Duodenal mucosa (tissue), 2 donors: ENCODE results near the gene RRP7A.
"Not testable (repeated sequence)": the region's sequence is repeated elsewhere in the genome, so short reads cannot be mapped to it uniquely, and the experiment has no call there.

Experiments
- H3K27ac ChIP-seq: one replicate; pipeline ENCODE4 v1.7.0; 2013; ENCODE audit warnings: low read depth, low read length
- H3K27me3 ChIP-seq, 2 donors: one replicate each; pipeline ENCODE4 v1.7.0; 2013; ENCODE audit warnings: low read length in 2 of 2, control low read depth in 1 of 2; ENCODE audit not compliant: insufficient read depth in 2 of 2, control insufficient read depth in 1 of 2
- H3K36me3 ChIP-seq, 2 donors: one replicate each; pipeline ENCODE4 v1.7.0; 2013; ENCODE audit warnings: low read length in 2 of 2, control low read depth in 1 of 2; ENCODE audit not compliant: insufficient read depth in 2 of 2, control insufficient read depth in 1 of 2
- H3K4me1 ChIP-seq, 2 donors: one replicate each; pipeline ENCODE4 v1.7.0; 2013; ENCODE audit warnings: low read length in 2 of 2, control low read depth in 1 of 2; ENCODE audit not compliant: insufficient read depth in 2 of 2, control insufficient read depth in 1 of 2
- H3K4me3 ChIP-seq, 2 donors: one replicate each; pipeline ENCODE4 v1.7.0; 2013; ENCODE audit warnings: low read length in 2 of 2, low read depth in 1 of 2
- H3K9ac ChIP-seq, 2 donors: one replicate each; pipeline ENCODE4 v1.7.0; 2013; ENCODE audit warnings: low read length in 2 of 2, low read depth in 1 of 2
- H3K9me3 ChIP-seq, 2 donors: one replicate each; pipeline ENCODE4 v1.7.0; 2013; ENCODE audit warnings: low read length in 2 of 2, control low read depth in 1 of 2; ENCODE audit not compliant: control insufficient read depth in 1 of 2

The RRP7A gene

DNA sequence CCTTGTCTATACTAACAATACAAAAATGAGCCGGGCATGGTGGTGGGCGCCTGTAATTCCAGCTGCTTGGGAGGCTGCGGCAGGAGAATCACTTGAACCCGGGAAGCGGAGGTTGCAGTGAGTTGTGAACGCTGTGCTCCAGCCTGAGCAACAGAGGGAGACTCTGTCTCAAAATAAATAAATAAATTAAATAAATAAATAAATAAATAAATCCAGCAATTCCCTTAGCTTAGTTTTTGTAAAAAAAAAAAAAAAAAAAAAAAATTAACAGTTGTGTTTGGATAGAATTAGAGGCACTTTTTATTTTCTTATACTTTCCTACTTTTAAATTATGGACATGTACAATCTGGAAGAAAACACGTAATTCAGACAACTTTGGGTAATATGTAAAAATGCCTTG is 2.5 kb downstream of the RRP7A start:
- H3K27me3 ChIP-seq, H3K4me3 ChIP-seq, H3K9ac ChIP-seq, H3K27ac ChIP-seq, H3K9me3 ChIP-seq: not testable (repeated sequence)
- H3K36me3 ChIP-seq: peaks cover 0 to 37% of the 10 kb centered on the region in 2 donors
- H3K4me1 ChIP-seq: peaks cover 4 to 18% of the 10 kb centered on the region in 2 donors

DNA sequence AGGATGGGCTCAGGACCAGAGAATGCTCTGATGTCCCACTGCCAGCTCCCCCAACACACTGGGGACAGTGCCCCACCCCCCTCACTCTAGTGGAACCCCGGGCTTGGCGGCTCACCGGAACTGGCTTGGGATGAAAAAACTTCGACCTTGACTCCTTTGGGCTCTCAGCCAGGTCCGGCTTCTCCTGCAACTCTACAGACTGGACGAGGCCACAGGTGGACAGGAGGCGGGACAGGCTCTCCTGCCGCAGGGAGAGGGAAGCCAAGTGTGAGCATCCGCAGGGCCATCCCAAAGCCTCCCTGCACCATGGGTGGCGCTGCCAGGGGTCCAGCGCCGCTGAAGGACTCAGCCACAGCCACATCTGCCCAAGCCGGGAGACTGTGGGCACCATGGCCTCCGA is 3.7 kb downstream of the RRP7A start:
- Histone ChIP-seq H3K9ac (no peak overlapping the region), H3K4me3 (no peak overlapping the region), H3K4me1 (peaks cover 4 to 27% of the 10 kb centered on the region in 2 donors), H3K36me3 (peaks cover 0 to 37% of the 10 kb centered on the region in 2 donors), H3K27ac (no peak overlapping the region), H3K9me3 (no peaks in the 10 kb centered on the region), H3K27me3 (no peaks in the 10 kb centered on the region)

DNA sequence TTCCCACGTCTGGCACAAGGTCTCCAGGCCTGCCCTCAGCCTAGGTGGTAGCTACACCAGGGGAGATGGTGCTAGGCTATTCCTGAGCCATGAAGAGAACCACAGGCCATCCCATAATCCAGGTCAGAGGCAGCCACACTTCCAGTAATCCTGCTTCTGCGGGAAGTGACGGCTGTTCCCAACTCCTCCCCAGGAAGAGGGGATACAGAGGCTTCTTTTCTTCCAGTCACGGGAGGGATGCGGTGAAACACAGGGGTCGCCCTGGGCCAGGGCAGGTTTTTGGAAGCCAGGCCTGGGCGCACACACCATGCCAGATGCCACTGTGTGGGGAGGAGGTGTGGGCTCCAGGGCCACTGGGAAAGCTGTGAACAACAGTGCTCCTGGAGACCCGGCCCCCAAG is 4.3 kb downstream of the RRP7A start:
- not testable (repeated sequence) for H3K27me3 ChIP-seq, H3K27ac ChIP-seq, H3K4me3 ChIP-seq, H3K9me3 ChIP-seq, H3K9ac ChIP-seq
- peaks cover 0 to 37% of the 10 kb centered on the region in 2 donors for H3K36me3 ChIP-seq
- H3K4me1 ChIP-seq: peaks cover 4 to 27% of the 10 kb centered on the region in 2 donors

DNA sequence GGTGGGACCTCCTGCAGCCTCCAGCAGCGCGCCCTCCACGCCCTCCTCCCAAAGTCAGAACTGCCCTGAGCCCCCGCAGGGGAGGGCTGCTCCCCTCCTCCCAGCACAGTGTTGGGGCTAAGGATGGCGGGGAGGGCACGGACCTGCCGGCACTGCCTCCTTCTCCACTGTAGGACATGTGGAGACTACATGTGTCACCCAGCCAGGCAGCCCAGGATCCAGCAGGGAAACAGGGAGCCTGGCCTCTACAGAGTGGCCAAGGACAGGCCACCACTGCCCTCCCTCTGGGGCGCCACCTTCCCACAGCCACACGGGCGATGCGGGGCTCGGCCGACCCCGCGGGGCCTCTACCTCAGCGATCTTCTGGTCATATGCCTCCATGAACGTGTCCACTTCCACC is 5.3 kb downstream of the RRP7A start:
- H3K27me3 ChIP-seq, H3K9me3 ChIP-seq, H3K27ac ChIP-seq, H3K9ac ChIP-seq, H3K4me3 ChIP-seq: not testable (repeated sequence)
- Histone ChIP-seq H3K4me1 (peaks cover 0 to 22% of the 10 kb centered on the region in 2 donors), H3K36me3 (peaks cover 0 to 37% of the 10 kb centered on the region in 2 donors)

DNA sequence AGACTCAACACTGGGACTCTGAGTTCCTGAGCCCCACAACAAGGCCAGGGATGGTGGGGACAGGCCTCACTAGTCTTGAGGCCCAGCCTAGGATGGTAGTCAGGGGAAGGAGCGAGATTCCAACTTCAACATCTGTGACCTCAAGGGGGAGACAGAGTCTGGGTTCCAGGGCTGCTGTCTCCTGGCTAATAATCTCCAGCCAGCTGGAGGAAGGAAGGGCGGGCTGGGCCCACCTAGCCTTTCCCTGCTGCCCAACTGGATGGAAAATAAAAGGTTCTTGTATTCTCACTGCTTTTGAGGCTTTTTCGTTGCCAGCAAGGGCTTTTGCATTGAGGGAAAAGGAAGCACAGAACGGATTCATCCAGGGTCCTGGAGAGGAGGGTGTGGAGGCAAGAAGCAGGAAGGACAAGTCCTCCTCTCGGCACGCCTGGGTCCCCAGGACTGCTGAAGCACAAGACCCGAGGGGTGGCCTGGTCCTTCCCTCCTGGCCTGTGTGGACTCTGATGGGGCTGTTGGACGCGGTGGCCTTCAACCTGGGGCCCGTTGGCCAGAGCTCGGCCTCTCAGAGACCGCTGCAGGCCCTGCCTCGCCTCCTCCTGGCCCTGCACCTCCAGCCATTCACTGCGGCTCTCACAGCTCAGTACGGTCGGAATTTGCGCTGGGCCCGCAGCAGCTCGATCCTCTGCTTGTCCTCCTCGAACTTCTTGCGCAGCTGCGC is 7.2 kb downstream of the RRP7A start:
- not testable (repeated sequence) for H3K9ac ChIP-seq, H3K4me3 ChIP-seq, H3K27me3 ChIP-seq, H3K27ac ChIP-seq, H3K9me3 ChIP-seq
- Histone ChIP-seq H3K4me1 (peaks cover 0 to 15% of the 10 kb centered on the region in 2 donors), H3K36me3 (peaks cover 0 to 37% of the 10 kb centered on the region in 2 donors)

DNA sequence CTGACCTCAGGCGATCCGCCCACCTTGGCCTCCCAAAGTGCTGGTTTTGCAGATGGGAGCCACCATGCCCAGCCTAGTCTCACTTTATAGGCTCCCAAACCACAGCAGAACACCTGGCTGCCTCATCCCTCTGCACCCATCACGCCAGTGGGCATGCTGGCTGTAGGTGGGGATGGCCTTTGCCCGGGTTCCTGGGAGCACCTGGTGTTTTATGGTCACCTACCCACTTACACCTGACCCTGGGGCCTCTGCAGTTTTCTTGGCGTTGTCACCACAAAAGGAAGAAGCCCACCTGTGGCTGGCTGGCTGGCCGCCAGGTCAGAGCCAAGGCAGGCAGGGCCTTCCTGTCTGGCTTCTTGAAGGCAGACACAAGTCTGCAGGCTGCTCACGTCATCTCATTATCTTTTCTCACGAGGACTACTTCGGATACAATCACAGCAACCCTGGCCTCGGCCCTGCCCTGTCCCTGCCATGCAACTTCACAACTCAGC is 8.2 kb downstream of the RRP7A start:
- no peaks in the 10 kb centered on the region for H3K27me3 ChIP-seq
- peaks cover 0 to 32% of the 10 kb centered on the region in 2 donors for H3K36me3 ChIP-seq
- no peaks in the 10 kb centered on the region for H3K9me3 ChIP-seq
- peaks cover 0 to 15% of the 10 kb centered on the region in 2 donors for H3K4me1 ChIP-seq
- no peak overlapping the region for H3K27ac ChIP-seq
- H3K4me3 ChIP-seq: no peak overlapping the region
- H3K9ac ChIP-seq: no peak overlapping the region

DNA sequence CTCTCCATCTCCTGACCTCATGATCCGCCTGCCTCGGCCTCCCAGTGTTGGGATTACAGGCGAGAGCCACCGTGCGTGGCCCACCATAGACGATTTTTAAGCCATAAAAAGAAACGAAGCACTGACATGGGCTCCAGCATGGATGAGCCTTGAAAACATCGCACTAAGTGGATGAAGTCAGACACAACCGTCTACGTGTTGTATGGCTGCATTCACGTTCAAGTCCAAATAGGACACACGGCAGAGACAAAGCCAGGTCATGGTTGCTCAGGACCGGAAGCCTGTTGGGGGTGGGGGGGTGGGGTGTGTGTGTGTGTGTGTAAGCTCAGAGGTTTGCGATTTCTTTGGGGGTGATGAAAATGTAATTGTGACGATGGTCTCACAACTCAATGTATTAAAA is 10.0 kb downstream of the RRP7A start:
- H3K4me3 ChIP-seq: no peak overlapping the region
- peaks cover 0 to 15% of the 10 kb centered on the region in 2 donors for H3K4me1 ChIP-seq
- peaks cover 0 to 18% of the 10 kb centered on the region in 2 donors for H3K36me3 ChIP-seq
- H3K9me3 ChIP-seq: no peaks in the 10 kb centered on the region
- H3K27me3 ChIP-seq: no peaks in the 10 kb centered on the region
- no peak overlapping the region for H3K9ac ChIP-seq
- H3K27ac ChIP-seq: no peak overlapping the region

DNA sequence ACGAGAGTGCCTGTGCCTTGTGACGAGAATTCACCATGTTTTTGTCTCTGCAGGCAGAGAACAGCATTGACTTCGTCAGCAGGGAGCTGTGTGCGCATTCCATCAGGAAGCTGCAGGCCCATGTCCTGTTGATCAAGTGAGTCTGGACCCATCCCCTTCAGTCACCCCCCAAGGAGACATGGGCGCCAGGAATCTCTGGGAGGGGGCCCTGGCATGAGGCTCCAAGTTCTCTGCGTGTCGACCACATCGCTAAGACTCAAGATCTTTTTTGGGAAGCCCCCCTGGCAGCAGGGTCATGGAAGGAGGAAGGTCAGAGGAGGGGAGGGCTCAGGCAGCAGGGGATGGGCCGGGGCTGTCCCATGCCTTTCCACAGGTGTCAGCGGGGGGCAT is 10.6 kb downstream of the RRP7A start:
- H3K9ac ChIP-seq, H3K27me3 ChIP-seq, H3K27ac ChIP-seq, H3K4me3 ChIP-seq, H3K9me3 ChIP-seq: not testable (repeated sequence)
- Histone ChIP-seq H3K4me1 (peaks cover 0 to 15% of the 10 kb centered on the region in 2 donors), H3K36me3 (peaks cover 0 to 12% of the 10 kb centered on the region in 2 donors)

DNA sequence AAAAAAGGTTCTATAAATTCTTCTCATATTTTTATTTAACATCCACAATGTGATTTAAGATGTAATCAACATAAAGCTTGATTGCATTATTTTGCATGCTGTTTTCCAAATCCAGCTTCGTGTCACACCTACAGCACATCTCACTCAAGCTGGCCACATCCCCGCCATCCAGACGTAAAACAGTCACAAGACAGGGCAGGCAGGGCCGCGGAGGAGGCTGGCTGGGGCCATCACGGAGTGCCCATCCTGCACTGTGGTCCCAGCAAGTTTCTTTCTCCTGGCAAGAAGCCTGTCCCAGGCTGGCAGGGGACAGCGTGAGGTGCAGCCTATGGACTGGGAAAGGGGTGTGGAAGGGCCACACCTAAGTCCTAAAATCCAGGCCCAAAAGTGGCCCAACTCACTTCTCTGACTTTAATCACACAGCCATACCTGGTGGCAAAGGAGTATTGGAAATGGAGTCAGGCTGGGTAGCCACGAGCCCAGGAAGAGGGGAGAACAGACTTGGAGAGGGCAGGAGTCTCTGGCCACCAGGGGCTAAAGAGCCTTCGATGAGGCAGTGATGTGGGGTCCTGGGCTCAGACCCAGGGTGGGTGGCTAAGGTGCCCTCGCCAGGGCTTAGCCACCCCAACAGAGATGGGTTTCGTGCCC is 11.1 kb downstream of the RRP7A start:
- H3K27ac ChIP-seq, H3K36me3 ChIP-seq, H3K27me3 ChIP-seq, H3K9ac ChIP-seq, H3K9me3 ChIP-seq, H3K4me3 ChIP-seq: not testable (repeated sequence)
- peaks cover 0 to 15% of the 10 kb centered on the region in 2 donors for H3K4me1 ChIP-seq

DNA sequence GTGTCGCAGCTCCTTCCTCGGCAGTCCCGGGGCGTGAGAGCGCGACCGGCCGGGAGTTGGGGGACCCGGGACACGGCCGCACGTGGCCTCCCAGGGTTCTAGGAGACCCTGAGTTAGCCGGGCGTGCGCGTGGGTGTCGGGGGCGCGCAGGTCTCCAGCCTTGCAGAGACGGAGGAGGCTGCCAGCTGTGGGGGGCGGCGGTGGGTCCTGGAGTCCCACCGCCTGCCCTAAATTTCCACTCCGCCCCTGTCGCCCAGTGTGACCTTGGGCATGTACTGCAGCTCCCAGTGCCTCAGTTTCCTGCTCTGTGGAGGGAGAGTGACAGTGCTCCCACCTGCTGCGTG is 18.8 kb downstream of the RRP7A start:
- Histone ChIP-seq H3K27ac (no peak overlapping the region), H3K9ac (peak overlapping the region; percentile 25 to 70), H3K4me1 (peaks cover 3 to 8% of the 10 kb centered on the region in 2 donors), H3K27me3 (no peaks in the 10 kb centered on the region), H3K4me3 (peak overlapping the region; percentile 52 to 68), H3K9me3 (no peaks in the 10 kb centered on the region), H3K36me3 (no peaks in the 10 kb centered on the region)
